Activated T-helper 1 cell treated with anti-CD3 and anti-CD28 coated beads, Interleukin-2, amount 50 U/mL, for 16 hours (primary cell): ENCODE measurements around the gene LAMA2.
"Not testable (repeated sequence)": the region's sequence is repeated elsewhere in the genome, so short reads cannot be mapped to it uniquely, and the experiment has no call there.

Experiments
- DNase-seq, 2 donors: peaks; one replicate each; pipeline ENCODE4 v3.0.0-alpha.2; 2020; ENCODE audit warnings: low read depth in 1 of 2, low spot score in 1 of 2

Gene LAMA2

DNA sequence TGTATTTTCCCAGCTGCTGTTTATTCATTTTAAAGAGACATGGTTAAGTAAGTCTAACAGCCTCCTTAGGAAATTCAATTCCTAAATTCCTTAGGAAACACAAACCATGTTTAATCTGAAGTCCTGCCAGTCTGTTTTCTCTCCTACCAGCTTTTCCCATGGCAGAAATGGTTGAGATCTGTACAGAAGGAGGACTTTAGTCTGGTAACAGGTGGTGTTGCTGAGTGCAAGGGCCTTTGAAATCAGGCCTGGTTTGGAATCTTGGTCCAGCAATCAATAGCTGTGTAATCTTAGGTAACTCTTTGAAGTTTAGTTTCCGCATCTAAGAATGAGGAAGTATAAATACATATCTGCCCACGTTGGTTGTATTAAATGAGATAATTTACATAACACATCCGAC lies 232.5 kb downstream of the LAMA2 start:
- no peak for DNase-seq

DNA sequence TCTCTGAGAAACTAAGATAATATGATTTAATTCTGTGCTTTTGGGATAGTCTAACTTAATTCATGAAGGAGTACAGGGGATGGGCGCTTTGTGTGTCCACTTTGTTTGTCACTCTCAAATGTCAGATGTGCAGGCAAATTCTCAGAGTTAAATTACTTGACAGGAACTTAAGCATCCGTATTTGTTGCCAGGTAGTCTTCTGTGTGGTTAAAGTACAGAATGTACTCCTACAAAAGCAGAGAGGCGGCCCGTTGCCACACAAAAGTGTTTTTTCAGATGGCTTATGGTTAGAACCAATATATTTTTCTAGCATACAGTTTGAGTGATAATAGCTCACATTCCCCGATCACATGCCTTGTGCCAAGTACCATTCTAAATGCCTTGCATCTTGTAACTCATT lies 234.4 kb downstream of the LAMA2 start:
- no peak for DNase-seq

GRCh38 chr6:129120856-129121638 lies 238.1 kb downstream of the LAMA2 start:
- DNase-seq, result no peak

GRCh38 chr6:129124347-129124746 lies 241.4 kb downstream of the LAMA2 start:
- DNase-seq, result no peak

- DNase-seq, result no peak
These were observed 247.2 kb downstream of the LAMA2 start for GRCh38 chr6:129130106-129130505.

DNA sequence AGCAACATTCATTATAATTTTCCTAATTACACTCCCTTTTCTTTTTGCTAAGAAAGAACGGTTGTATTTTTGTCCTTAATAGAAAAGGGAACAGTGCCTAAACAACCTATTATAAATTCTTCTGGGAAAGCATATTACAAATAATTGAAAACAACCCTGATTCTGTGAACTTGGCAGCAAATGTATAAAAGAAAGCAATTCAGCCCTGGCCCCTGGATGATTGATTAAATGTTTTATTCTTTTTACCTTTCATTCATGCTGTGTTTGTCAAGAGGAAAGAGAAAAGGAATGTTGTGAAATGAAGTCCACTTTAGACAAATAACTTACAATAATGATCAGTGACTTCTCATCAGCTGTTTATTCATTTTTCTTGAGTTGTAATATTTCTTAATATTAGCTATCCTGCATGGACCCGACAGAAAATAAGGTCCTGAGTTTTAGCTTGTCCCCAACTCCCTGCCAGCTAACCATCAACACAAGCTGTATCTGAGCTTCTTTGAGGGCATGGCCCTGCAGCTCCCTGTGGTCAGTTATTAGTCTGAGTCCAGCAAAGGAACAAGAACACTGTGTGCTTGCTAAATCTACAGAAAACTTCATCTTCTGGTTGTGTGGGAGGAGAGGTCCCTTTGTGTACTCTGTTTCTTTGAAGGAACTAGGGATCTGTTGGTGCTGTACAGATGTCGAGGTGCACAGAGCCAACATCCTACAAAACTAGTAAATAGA lies 248.2 kb downstream of the LAMA2 start:
- DNase-seq, result no peak

GRCh38 chr6:129133770-129134192 lies 250.8 kb downstream of the LAMA2 start:
- DNase-seq, result no peak

DNA sequence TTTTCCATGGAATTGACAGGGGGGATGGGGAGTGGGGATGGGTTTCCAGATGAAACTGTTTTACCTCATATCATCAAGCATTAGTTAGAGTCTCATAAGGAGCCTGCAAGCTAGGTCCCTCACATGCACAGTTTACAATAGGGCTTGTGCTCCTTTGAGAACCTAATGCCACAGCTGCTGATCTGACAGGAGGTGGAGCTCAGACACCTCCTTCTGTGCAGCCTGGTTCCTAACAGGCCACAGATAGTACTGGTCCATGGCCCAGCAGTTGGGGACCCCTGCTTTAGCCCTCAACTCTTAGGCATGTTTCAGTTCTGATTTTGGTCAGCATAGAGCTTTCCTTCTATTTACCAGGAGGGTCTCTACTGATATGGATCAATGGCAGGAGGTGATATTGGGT lies 251.6 kb downstream of the LAMA2 start:
- DNase-seq, result no peak

- no peak for DNase-seq
These were observed 252.5 kb downstream of the LAMA2 start for GRCh38 chr6:129135451-129135850.

- DNase-seq, result no peak
These were observed 253.8 kb downstream of the LAMA2 start for GRCh38 chr6:129136751-129137150.

- DNase-seq, result no peak
These were observed 255.9 kb downstream of the LAMA2 start for GRCh38 chr6:129138739-129139405.

DNA sequence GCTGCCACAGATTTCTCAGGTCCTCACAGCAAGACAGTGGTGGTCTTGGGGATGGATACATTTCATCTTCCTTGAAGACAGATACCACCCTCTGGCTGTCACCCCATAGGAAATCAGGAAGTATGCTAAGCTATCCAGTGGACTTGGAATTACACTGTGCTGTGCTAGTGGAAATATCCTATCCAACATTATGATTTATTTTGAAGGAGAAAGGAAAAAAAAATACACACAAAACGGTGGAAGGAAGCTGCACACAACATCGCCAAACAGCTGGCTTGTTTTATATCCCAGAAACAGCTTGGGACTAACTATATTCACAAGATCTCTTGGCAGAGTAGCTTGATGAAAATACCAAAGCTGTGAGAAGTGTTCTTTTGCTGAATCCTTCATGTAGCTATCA lies 257.6 kb downstream of the LAMA2 start:
- DNase-seq, result no peak

DNA sequence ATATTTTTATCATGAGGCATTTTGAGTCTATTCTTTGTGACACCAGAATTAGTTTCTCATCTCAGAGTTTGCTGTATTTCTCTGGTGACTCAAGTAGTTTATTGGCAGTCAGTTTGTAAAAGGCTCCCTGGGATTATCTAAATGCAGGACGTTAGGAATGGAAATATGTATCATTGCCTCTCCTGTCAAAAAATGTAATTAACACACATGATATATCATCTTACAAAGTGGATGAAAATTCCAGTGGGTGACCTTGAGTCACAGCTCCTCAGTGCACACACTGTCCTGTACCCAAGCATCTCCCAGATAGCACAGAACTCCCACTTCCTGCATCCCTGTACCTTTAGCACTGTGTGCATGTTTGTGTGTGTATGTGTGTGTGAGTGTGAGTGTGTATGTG lies 258.6 kb downstream of the LAMA2 start:
- no peak for DNase-seq

- no peak for DNase-seq
These were observed 264.0 kb downstream of the LAMA2 start for GRCh38 chr6:129146902-129147301.

- DNase-seq, result no peak
These were observed 267.6 kb downstream of the LAMA2 start for GRCh38 chr6:129150507-129150906.

- DNase-seq, result no peak
These were observed 270.3 kb downstream of the LAMA2 start for GRCh38 chr6:129153257-129153656.

- DNase-seq, result not testable (repeated sequence)
These were observed 276.3 kb downstream of the LAMA2 start for GRCh38 chr6:129159242-129159641.

DNA sequence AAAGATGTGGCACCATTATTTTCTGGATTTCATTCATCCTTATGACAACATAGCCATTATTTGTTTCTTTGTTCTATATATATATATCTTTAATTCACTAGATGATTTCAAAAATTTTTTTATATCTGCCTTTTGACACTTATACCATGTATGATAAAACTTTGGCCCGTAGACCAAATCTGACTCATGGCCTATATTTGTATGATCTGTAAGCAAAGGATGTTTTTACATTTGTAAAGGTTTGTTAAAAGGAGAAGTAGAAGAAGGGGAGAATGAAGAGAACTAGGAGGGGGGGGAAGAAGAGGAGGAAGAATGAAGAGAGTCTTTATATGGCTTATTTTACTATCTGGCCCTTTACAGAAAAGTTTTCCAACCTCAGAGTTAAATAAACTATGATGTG lies 279.7 kb downstream of the LAMA2 start:
- no peak for DNase-seq

GRCh38 chr6:129163551-129163950 lies 280.6 kb downstream of the LAMA2 start:
- DNase-seq, result no peak

DNA sequence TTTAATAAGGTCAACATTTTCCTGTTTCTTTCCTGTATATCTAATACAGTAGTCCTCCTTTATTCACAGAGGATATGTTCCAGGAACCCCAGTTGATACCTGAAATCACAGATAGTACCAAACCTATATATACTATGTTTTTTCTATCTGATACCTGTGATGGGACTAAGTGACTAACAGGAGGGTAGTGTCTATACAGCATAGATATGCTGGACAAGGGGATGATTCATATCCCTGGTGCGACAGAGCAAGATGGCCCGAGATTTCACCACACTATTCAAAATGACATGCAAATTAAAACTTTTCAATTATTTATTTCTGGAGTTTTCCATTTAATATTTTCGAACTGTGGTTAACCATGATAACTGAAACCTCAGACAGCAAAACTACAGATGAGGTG lies 281.1 kb downstream of the LAMA2 start:
- DNase-seq, result no peak

DNA sequence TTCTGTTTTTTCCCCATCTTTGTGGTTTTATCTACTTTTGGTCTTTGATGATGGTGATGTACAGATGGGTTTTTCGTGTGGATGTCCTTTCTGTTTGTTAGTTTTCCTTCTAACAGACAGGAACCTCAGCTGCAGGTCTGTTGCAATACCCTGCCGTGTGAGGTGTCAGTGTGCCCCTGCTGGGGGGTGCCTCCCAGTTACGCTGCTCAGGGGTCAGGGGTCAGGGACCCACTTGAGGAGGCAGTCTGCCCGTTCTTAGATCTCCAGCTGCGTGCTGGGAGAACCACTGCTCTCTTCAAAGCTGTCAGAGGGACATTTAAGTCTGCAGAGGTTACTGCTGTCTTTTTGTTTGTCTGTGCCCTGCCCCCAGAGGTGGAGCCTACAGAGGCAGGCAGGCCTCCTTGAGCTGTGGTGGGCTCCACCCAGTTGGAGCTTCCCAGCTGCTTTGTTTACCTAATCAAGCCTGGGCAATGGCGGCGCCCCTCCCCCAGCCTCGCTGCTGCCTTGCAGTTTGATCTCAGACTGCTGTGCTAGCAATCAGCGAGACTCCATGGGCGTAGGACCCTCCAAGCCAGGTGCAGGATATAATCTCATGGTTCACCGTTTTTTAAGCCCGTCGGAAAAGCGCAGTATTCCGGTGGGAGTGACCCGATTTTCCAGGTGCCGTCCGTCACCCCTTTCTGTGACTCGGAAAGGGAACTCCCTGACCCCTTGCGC lies 289.5 kb downstream of the LAMA2 start:
- DNase-seq, result not testable (repeated sequence)
